NCI-H524 (cell line): Measurements from ENCODE around the gene C7.
"Not testable (repeated sequence)": the region's sequence is repeated elsewhere in the genome, so short reads cannot be mapped to it uniquely, and the experiment has no call there.

ENCODE experiments used
- DNase-seq, 2 experiments: peaks; one replicate each; lab custom pipeline; 2025; lab: John Stamatoyannopoulos, UW

C7 gene

DNA sequence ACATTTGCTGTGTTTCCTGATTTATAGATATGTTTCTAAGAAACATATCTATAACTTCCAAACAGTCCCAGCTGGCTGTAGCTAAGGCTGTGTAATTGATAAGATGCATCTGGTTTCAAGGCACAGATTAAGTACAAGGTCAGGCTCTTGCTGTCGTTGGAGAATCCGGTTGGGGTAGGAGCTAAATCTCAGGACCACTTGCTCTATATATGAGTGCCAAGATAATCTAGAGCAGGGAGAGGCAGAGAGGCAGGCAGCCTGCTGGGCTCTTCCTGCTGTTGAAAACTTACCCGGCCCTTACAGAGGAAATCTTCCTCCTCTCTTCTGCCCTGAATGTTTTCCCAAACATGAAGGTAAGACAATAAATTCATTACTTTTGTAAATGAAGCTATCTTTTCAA, at the start of gene C7:
TSS of gene C7 (plus strand) at position 234 of the 400 bp plus-strand sequence. CDS start at position 348, 114 bp downstream.
- no peak for DNase-seq

DNA sequence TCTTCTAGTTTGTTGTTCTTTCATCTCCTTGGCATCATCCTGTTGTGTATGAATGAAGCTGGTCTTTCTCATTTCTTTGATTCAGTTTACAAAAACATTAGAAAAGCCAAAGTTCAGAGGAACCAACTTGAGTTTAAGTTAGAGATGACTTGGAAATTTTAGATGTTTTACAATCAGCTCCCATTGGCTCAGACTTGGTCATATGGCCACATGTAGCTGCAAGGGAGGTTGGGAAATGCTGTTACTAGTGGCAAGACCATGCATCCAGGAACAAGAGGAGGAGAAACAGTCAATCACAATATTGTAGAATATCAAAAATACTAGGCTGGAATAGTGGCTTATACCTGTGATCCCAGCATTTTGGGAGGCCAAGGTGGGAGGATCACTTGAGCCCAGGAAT, 48.6 kb upstream of the C7 start:
- DNase-seq = no peak

DNA sequence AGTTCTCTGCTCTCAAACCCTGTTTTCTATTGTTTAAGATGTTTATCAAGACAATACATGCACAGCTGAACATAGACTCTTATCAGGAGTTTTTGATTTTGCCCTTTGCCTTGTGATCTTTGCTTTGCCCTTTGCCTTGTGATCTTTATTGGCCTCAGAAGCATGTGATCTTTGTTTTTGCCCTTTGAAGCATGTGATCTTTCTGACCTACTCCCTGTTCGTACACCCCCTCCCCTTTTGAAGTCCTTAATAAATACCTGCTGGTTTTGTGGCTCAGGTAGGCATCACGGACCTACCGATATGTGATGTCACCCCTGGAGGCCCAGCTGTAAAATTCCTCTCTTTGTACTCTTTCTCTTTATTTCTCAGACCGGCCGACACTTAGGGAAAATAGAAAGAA, 44.3 kb upstream of the C7 start:
- not testable (repeated sequence) for DNase-seq

DNA sequence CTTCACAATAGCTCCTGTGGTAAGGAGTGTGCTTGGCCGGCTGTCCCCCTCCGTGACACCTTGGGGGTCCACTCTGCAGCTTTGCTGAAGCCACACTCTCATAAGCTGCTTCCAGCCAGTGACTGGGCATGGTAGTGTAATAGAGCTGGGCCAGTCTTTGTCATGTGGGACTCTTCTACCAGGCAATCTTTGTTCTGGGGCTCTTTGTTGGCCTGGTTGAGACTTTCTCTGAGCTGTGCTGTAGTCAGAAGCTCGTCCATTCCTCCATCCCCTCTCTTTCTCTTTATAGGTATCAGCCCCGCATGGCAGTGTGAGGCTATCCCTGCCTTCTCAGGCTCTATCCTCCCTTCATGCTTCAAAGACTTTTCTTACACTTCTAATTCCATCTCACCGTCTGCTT, 42.5 kb upstream of the C7 start:
- no peak for DNase-seq

DNA sequence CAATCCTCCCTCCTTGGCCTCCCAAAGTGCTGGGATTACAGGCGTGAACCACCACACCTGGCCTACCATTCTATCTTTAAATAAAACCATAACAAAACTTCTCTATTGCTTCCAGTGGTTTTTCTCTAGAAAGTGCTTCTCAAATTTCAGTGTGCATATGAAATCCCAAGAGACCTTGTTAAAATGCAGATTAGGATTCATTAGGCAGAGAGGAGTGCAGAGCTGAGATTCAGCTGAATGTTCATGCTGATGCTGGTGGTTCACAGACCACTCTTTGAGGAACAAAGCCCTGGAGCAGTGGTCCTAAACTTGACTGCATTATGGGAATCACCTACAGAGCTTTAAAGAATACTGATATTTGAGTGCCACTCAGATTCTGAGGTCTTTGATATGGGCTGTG, 39.9 kb upstream of the C7 start:
- DNase-seq = peak in 1 of 2 experiments; percentile 50

DNA sequence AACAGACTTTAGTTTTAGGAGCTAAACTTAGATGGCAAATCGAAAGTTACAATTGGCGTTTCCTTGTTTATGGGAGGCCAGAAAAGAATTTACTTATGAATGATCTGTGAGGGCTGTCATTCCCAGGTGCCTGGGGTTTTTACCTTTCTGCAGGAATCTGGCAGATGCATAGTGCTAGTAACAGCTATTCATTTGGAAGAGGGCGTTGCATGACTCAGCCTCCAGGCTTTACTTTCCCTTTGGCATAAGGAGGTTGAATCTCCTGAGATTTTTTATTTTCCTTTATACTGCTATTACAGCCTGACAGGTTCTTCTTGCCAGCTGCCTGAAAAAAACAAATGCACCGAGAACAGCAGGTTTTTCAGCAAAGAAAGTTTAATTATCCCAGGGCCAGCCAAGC, 38.1 kb upstream of the C7 start:
- no peak for DNase-seq

DNA sequence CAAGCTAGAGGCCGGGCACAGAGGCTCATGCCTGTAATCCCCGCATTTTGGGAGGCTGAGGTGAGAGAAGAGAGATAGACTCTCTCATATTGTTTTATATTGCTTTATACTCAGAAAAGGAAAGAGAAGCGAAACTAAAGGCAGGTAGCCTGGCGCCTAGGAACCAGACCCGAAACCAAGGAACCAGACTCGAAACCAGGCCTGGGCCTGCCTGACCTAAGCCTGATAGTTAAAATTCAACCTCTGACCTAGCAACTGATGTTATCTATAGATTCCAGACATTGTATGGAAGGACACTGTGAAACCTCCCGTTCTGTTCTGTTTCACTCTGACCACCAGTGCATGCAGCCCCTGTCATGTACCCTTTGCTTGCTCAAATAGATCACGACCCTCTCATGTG, 37.0 kb upstream of the C7 start:
- DNase-seq = not testable (repeated sequence)

DNA sequence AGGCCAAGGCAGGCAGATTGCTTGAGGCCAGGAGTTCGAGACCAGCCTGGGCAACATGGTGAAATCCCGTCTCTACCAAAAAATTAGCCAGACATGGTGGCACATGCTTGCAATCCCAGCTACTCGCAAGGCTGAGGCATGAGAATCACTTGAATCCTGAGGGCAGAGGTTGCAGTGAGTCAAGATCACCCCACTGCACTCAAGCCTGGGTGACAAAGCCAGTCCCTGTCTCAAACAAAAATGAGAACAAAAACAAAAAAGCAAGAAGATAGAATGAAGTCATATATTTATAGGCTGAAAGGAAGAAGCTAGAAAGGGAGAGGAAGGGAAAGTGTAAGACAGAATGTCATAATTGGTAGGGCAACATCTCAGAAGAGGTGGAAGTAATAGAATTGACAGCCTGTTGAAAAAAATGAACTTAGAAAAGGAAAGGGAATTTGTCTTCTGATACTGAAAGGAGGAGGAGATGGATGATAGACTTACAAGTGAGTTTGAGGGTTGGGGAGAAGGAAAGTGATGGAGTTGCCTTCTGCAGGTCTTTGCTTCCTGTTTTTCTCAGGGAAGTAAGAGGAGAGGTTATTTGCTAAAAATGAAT, 35.9 kb upstream of the C7 start:
- no peak for DNase-seq

DNA sequence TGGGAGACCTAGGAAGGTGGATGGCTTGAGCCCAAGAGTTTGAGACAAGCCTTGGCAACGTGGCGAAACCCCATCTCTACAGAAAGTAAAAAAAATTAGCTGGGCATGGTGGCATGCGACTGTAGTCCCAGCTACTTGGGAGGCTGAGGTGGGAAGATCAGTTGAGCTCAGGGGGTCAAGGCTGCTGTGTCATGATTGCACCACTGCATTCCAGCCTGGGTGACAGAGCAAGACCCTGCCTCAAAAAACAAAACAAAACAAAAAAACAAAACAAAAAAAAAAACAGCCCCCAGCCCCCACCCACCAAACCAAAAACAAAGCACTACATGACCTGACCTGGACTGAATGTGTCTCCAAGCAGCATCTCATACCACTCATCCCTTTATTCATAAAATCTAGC, 33.3 kb upstream of the C7 start:
- DNase-seq = no peak

DNA sequence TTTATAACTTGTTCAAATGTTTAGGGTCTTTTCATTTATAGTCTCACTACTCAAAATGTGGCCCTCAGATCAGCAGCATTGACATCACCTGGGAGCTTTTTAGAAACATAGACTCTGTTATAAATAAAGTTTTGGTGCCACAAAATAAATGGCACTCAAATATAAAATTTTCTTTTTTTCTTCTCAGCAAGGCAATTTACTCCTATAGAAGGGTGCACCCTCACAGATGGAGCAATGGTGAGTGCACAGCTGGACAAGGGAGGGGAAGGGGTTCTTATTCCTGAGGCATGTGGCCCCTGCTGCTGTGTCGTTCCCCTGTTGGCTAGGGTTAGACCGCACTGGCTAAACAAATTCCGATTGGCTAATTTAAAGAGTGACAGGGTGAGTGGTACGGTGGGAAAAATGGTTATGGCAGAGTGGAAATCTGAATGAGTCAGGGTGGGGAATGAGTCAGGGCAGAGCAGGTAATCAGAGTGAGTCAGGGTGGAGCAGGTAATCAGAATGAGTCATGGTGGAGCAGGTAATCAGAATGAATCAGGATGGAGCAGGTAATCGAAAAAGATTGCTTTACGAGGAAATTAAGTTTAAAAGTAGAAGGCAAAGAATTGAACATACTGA, 31.8 kb upstream of the C7 start:
- no peak for DNase-seq

DNA sequence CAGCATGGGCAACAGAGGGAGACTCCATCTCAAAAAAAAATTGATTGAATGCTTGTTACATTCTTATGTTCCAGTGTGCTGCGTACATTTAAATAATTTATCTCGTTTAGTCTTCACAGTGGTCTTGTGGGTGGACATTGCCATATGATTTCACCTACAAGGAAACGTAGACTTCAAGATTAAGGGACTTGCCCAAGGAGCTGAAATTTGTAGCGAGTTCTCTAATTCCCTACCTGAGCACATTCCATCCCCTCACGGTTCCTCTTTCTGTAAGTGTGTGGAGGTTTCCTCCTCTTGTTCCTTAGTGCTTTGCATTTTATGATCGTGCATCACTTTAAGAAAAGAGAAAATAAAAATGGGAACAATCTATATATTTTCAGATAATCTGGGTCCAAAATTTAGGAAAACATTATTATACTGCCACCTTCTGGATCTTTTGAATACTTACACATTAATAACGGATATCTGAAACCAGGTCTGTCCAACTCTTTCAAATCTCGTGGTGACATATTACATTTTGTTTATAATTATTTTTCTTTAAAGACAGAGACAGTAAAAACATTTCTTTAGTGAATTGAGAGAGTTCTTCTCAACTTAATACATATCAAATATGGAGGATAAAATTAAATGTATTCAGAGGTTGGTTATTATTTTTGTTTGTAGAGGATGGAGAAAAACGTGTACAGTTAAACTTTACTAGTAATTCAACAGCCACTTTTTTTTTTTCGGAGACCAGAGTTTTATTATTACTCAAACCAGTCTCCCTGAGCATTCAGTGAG, 29.9 kb upstream of the C7 start:
- DNase-seq = peak in 1 of 2 experiments; percentile 40

DNA sequence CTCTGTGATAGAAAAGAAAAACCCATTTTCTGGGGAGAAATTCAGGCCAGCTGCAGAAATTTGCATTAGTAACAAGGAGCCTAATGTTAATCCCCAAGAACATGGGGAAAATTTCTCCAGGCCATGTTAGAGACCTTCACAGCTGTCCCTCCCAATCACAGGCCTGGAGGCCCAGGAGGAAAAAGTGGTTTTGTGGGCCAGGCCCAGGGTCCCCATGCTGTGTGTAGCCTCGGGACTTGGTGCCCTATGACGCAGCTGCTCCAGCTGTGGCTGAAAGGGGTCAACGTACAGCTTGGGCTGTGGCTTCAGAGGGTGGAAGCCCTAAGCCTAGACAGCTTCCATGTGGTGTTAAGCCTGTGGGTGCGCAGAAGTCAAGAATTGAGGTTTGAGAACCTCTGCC, 27.0 kb upstream of the C7 start:
- no peak for DNase-seq

DNA sequence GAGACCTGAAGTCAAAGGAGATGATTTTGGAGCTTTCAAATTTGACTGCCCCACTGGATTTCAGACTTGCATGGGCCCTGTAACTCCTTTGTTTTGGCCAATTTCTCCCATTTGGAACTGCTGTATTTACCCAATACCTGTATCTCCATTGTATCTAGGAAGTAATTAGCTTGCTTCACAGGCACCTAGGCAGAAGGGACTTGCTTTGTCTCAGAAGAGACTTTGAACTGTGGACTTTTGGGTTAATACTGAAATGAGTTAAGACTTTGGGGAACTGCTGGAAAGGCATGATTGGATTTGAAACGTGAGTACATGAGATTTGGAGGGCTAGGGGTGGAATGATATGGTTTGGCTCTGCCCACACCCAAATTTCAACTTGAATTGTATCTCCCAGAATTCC, 26.2 kb upstream of the C7 start:
- DNase-seq = not testable (repeated sequence)

DNA sequence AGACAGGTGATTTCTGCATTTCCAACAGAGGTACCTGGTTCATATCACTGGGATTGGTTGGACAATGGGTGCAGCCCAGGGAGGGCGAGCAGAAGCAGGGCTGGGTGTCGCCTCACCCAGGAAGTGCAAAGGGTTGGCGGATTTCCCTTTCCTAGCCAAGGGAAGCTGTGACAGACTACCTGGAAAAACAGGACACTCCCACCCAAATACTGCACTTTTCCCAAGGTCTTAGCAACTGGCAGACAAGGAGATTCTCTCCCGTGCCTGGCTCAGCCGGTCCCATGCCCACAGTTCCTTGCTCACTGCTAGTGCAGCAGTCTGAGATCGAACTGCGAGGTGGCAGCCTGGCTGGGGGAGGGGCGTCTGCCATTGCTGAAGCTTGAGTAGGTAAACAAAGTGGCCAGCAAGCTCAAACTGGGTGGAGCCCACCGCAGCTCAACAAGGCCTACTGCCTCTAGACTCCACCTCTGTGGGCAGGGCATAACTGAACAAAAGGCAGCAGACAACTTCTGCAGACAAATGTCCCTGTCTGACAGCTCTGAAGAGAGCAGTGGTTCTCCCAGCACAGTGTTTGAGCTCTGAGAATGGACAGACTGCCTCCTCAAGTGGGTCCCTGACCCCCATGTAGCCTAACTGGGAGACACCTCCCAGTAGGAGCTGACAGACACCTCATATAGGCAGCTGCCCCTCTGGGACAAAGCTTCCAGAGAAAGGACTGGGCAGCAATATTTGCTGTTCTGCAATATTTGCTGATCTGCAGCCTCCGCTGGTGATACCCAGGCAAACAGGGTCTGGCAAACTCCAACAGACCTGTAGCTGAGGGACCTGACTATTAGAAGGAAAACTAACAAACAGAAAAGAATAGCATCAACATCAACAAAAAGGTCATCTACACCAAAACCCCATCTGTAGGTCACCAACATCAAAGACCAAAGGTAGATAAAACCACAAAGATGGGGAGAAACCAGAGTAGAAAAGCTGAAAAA, 13.6 kb upstream of the C7 start:
- DNase-seq = not testable (repeated sequence)

DNA sequence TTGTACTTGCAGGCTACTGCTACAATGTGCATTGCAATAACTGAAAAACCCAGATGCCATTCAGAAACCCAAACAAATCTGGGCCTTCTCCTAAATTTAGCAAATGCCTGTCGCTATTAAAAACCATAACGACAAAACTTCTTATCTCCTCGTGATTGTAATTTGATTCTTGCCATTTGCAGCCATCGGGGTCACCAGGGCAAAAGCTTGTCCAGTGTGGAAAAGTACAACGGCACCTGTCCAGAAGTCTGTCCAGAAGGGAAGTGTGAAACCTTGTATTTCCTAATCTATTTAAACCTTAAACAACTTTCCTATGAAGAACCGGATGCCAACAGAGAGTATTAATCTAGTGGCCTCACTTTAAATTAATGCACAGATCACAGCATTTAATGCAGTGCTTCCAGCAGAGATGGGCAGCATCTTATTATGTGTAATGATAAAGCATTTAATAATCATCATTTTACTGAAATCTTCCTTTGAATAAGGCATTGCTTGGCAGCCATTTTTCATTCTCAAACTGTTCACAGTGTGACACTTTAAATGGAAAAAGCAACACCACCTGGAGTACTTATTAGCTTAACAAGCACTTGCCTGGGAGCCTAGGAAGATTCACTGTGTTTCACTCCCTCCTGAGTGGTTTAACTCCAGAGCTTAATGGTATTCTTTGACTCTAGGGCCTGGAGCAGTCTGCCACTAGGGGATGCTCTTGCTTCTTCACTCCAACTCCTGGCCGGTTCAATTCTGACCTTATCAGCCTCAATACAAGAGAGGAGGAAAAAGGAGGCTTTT, 4.9 kb upstream of the C7 start:
- DNase-seq = peak; percentile 61 to 78

DNA sequence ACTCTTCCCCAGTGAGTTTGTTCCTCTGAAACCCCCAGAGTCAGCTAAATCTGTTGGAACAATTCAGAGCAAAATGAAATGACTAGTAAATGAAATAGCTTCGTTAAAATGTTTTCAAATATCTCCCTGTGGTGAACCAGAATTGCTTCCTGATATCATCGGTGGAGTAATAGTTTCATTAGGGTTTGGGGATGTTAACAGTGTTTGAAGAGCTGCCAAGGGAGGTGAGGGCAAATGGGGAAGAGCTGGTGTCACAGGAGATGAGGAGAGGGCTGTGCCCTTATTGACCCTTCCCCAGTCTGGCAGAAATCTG, 4.3 kb upstream of the C7 start:
- no peak for DNase-seq

DNA sequence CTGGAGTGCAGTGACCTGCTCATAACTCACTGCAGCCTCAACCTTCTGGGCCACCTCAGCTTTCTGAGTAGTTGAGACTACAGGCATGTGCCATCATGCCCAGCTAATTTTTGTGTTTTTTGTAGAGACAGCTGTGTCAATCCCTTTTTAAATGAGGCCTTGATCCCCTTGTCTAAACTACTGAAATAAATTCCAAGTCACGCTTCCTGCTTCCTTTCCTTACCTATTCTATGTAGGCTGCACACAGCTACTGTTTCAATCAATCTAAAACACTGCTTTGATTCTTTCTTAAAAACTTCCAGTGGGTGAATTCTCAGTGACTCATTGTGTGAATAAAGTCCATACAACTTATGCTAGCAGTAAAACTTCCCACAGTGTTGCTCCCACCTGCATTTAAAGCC, 2.9 kb upstream of the C7 start:
- no peak for DNase-seq

DNA sequence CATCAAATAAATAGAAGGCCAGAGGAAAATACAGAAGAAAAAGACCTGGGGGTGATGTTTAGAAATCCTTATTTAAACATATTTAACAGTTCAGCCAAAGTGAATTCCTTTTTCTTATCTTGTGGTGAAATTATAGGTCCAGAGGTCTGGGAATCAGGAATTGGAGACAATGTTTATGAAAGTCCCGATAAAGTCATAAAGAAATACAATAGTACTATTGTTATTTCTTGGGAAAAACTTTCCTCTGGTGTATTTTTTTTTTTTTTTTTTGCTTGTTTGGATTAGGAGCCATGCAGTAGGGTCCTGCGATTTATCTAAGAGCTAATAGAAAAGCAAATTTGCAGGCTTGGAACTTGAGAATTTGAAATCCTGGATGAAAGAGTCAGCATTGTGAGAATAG, 426 bp downstream of the C7 start:
- DNase-seq = no peak

DNA sequence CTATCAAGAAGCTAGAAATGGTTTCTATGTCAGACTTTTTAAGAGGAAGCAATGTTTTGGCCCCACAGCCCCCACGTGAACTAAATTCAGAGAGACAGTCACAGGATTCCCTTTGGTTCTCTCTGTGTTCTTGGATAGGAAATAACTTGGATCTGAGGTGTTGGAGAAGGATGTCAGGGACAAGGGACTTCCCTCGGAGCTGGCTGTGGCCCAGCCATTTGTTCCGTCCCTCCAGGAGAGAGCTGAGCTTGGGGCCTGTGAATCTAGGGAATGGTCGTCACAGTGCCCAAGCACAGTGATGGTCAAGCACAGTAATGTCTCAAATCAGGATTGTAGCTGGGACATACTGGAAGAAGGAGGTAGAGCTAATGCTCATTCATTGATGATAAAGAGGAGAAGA, 2.0 kb downstream of the C7 start:
- no peak for DNase-seq

DNA sequence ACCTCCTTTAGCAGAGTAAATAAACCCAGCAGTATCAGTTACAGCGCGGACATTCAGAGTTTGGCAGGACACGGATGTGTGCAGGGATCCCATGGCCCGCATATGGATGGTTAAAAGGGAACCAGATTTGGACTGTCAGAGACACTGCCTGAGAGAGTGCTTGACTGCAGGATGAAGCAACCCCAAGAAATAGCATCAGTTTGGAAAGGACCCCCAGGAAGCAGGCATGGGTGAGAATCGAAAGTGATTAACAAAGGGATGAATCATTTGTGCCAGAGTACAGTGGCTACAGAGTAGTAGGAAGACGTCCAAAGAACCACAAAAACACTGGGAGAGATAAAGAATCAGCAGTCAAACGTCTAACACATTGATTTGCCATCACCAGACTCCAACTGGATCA, 5.5 kb downstream of the C7 start:
- DNase-seq = no peak

DNA sequence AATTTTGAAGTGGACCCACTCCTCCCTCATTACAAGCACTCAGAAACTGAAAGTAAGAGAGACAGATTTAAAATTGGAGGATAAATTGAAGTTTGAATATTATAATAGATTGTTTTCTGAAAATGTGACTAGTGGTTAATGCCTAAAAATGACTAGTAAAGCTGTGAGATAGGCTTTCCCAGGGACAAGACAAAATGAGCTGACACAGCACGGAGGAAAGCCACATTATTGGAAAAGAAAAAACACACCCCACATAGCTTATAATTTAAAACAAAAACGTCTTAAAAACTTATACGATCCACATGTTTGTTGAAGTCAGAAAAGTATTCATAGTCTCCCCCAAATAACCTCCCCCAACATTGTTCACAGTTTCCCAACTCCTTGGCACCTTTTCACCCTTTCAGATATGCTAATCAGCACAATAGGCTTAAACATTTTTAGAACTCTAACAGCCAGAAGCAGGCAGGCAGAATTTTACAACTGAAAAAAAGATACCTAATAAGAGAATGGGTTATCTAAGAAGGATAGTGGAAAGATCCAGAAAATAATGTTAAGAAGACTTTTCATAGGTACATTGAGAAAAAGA, 6.1 kb downstream of the C7 start:
- no peak for DNase-seq
